ENCODE measurements around the gene GID8. TPM values are rescaled to one million over a fixed set of nuclear protein-coding genes. Genes with fewer than 3 reads are reported as not detected.
A peak's percentile ranks its signal among the peaks of the same experiment; 100 is the strongest.

The GID8 gene
- total RNA-seq, 2 experiments from 2014 or later = 30.7 to 39.9 TPM

- ChIA-PET POLR2A (interaction anchor here (2.9 kb wide), 1 partner anchor 9 kb away, joined by 18 read pairs; the partner anchor contains the start of gene GID8), CTCF (interaction anchor here (0.6 to 3.9 kb wide), 3 partner anchors 7 to 28 kb away, joined by 4 to 15 read pairs (median 5); no protein-coding TSS in a partner anchor)
- peak overlapping the region; percentile 52 for H3K27ac Mint-ChIP-seq
- peaks cover 60% of the 10 kb centered on the region for H3K4me1 Mint-ChIP-seq
- ATAC-seq = peak; percentile 56
- intact Hi-C loops (cut with DNase I, micrococcal nuclease) = loop anchor here (2.0 to 10.0 kb wide), 7 partner anchors 70 to 787 kb away; partner anchors contain the start of genes ARFGAP1 (in 1 of the 2), GMEB2 (in 1 of the 2), PSMA7 (in 1 of the 2) and RPS21 (in 1 of the 2)
- H3K36me3 Mint-ChIP-seq (ENCODE audit: low read depth) = peaks cover 11% of the 10 kb centered on the region
- H3K4me3 Mint-ChIP-seq = peak overlapping the region; percentile 84
- no peaks in the 10 kb centered on the region for H3K9me3 Mint-ChIP-seq (ENCODE audit: low read depth)
- DNase-seq = peak; percentile 80
- no peaks in the 10 kb centered on the region for H3K27me3 Mint-ChIP-seq
Measured at GRCh38 chr20:62929051-62929538, 8.9 kb upstream of the GID8 start.

GRCh38 chr20:62931464-62931863 is 6.5 kb upstream of the GID8 start:
- H3K27me3 Mint-ChIP-seq = no peaks in the 10 kb centered on the region
- CTCF ChIA-PET = no interaction called here
- peaks cover 52% of the 10 kb centered on the region for H3K4me1 Mint-ChIP-seq
- no peak overlapping the region for H3K4me3 Mint-ChIP-seq
- ATAC-seq (no peak), DNase-seq (no peak)
- peaks cover 3% of the 10 kb centered on the region for H3K36me3 Mint-ChIP-seq (ENCODE audit: low read depth)
- POLR2A ChIA-PET = interaction anchor here (0.5 kb wide), 1 partner anchor 765 kb away, joined by 3 read pairs; the partner anchor contains the start of gene TNFRSF6B
- intact Hi-C loops (cut with DNase I, micrococcal nuclease) = no loop called here
- no peaks in the 10 kb centered on the region for H3K9me3 Mint-ChIP-seq (ENCODE audit: low read depth)
- H3K27ac Mint-ChIP-seq = no peak overlapping the region

GRCh38 chr20:62933966-62934365 is 4.0 kb upstream of the GID8 start:
- POLR2A ChIA-PET = interaction anchor here (1.4 to 2.1 kb wide), 3 partner anchors 9 to 27 kb away, joined by 3 to 7 read pairs (median 4); no protein-coding TSS in a partner anchor
- intact Hi-C loops (cut with DNase I, micrococcal nuclease) = no loop called here
- Mint-ChIP-seq H3K27ac (no peak overlapping the region), H3K36me3 (ENCODE audit: low read depth) (peaks cover 11% of the 10 kb centered on the region), H3K27me3 (no peaks in the 10 kb centered on the region), H3K9me3 (ENCODE audit: low read depth) (no peaks in the 10 kb centered on the region), H3K4me1 (peaks cover 41% of the 10 kb centered on the region), H3K4me3 (no peak overlapping the region)
- CTCF ChIA-PET = interaction anchor here (0.7 to 4.4 kb wide), 5 partner anchors 13 to 170 kb away, joined by 4 to 17 read pairs (median 5); no protein-coding TSS in a partner anchor
- ATAC-seq (no peak), DNase-seq (no peak)

GRCh38 chr20:62935204-62935967 is 2.6 kb upstream of the GID8 start:
- Mint-ChIP-seq H3K36me3 (ENCODE audit: low read depth) (peaks cover 17% of the 10 kb centered on the region), H3K27ac (no peak overlapping the region), H3K27me3 (no peaks in the 10 kb centered on the region), H3K9me3 (ENCODE audit: low read depth) (no peaks in the 10 kb centered on the region), H3K4me1 (peaks cover 42% of the 10 kb centered on the region), H3K4me3 (no peak overlapping the region)
- no peak for ATAC-seq
- ChIA-PET CTCF (interaction anchor here (0.7 to 4.4 kb wide), 8 partner anchors 8 to 150 kb away, joined by 3 to 17 read pairs (median 7); partner anchors contain the start of gene DIDO1), POLR2A (interaction anchor here (1.0 to 2.1 kb wide), 4 partner anchors 10 to 28 kb away, joined by 3 to 7 read pairs (median 4); no protein-coding TSS in a partner anchor)
- DNase-seq = no peak
- intact Hi-C loops (cut with DNase I, micrococcal nuclease) = loop anchor here in 1 of 2 experiments (5.0 kb wide), 2 partner anchors 698 to 813 kb away; partner anchors contain the start of genes LSM14B and OSBPL2

GRCh38 chr20:62935968-62936585 is 1.9 kb upstream of the GID8 start:
- ChIA-PET POLR2A (interaction anchor here (2.1 to 2.8 kb wide), 2 partner anchors 8 to 18 kb away, joined by 7 to 18 read pairs; partner anchors contain the start of gene DIDO1), CTCF (interaction anchor here (0.6 to 4.4 kb wide), 8 partner anchors 9 to 72 kb away, joined by 4 to 17 read pairs (median 7); partner anchors contain the start of gene DIDO1)
- intact Hi-C loops (cut with DNase I, micrococcal nuclease) = loop anchor here (2.0 to 5.0 kb wide), 3 partner anchors 15 to 814 kb away; partner anchors contain the start of genes LSM14B (in 1 of the 2) and OSBPL2 (in 1 of the 2)
- no peaks in the 10 kb centered on the region for H3K27me3 Mint-ChIP-seq
- H3K27ac Mint-ChIP-seq = no peak overlapping the region
- no peak overlapping the region for H3K4me3 Mint-ChIP-seq
- peaks cover 41% of the 10 kb centered on the region for H3K4me1 Mint-ChIP-seq
- H3K9me3 Mint-ChIP-seq (ENCODE audit: low read depth) = no peaks in the 10 kb centered on the region
- H3K36me3 Mint-ChIP-seq (ENCODE audit: low read depth) = peaks cover 17% of the 10 kb centered on the region
- DNase-seq (no peak), ATAC-seq (no peak)

GRCh38 chr20:62937268-62938104 is 461 bp upstream of the GID8 start:
- intact Hi-C loops (cut with DNase I, micrococcal nuclease) = loop anchor here (1.0 to 5.0 kb wide), 13 partner anchors 9 to 815 kb away; partner anchors contain the start of genes ADRM1 (in 1 of the 2), DIDO1 (in 1 of the 2), LSM14B (in 1 of the 2) and OSBPL2 (in 1 of the 2)
- DNase-seq (peak; percentile 99), ATAC-seq (peak; percentile 90)
- H3K9me3 Mint-ChIP-seq (ENCODE audit: low read depth) = no peaks in the 10 kb centered on the region
- ChIA-PET POLR2A (interaction anchor here (0.5 to 2.8 kb wide), 5 partner anchors 10 to 152 kb away, joined by 3 to 18 read pairs (median 3); partner anchors contain the start of genes DIDO1 and TCFL5), CTCF (interaction anchor here (0.6 to 4.4 kb wide), 10 partner anchors 10 to 78 kb away, joined by 3 to 17 read pairs (median 4); partner anchors contain the start of gene DIDO1)
- H3K4me1 Mint-ChIP-seq = peaks cover 44% of the 10 kb centered on the region
- no peak overlapping the region for H3K4me3 Mint-ChIP-seq
- peaks cover 27% of the 10 kb centered on the region for H3K36me3 Mint-ChIP-seq (ENCODE audit: low read depth)
- H3K27ac Mint-ChIP-seq = peak overlapping the region; percentile 96
- no peaks in the 10 kb centered on the region for H3K27me3 Mint-ChIP-seq

- H3K9me3 Mint-ChIP-seq (ENCODE audit: low read depth) = no peaks in the 10 kb centered on the region
- no peak overlapping the region for H3K27ac Mint-ChIP-seq
- H3K4me3 Mint-ChIP-seq = no peak overlapping the region
Measured at GRCh38 chr20:62940875-62941274, 2.9 kb downstream of the GID8 start.

GRCh38 chr20:62941792-62942191 is 3.8 kb downstream of the GID8 start:
- peaks cover 54% of the 10 kb centered on the region for H3K36me3 Mint-ChIP-seq (ENCODE audit: low read depth)
- ChIA-PET CTCF (interaction anchor here (1.0 to 1.3 kb wide), 2 partner anchors 49 to 67 kb away, joined by 3 to 4 read pairs; no protein-coding TSS in a partner anchor), POLR2A (no interaction called here)
- ATAC-seq = no peak
- DNase-seq = no peak
- H3K4me3 Mint-ChIP-seq = no peak overlapping the region
- H3K27ac Mint-ChIP-seq = no peak overlapping the region
- H3K4me1 Mint-ChIP-seq = peaks cover 35% of the 10 kb centered on the region
- H3K9me3 Mint-ChIP-seq (ENCODE audit: low read depth) = no peaks in the 10 kb centered on the region
- no peaks in the 10 kb centered on the region for H3K27me3 Mint-ChIP-seq
- intact Hi-C loops (cut with DNase I, micrococcal nuclease) = no loop called here

More at GRCh38 chr20:62940875-62941274, 2.9 kb downstream of the GID8 start:
- ATAC-seq (no peak), DNase-seq (no peak)
- intact Hi-C loops (cut with DNase I, micrococcal nuclease) = no loop called here
- H3K4me1 Mint-ChIP-seq = peaks cover 36% of the 10 kb centered on the region
- ChIA-PET CTCF (interaction anchor here (0.6 to 1.0 kb wide), 3 partner anchors 50 to 96 kb away, joined by 3 to 4 read pairs (median 4); no protein-coding TSS in a partner anchor), POLR2A (no interaction called here)
- no peaks in the 10 kb centered on the region for H3K27me3 Mint-ChIP-seq
- peaks cover 51% of the 10 kb centered on the region for H3K36me3 Mint-ChIP-seq (ENCODE audit: low read depth)

- Mint-ChIP-seq H3K27me3 (no peaks in the 10 kb centered on the region), H3K4me1 (peaks cover 32% of the 10 kb centered on the region), H3K36me3 (ENCODE audit: low read depth) (peaks cover 56% of the 10 kb centered on the region), H3K4me3 (no peak overlapping the region), H3K27ac (no peak overlapping the region), H3K9me3 (ENCODE audit: low read depth) (no peaks in the 10 kb centered on the region)
- DNase-seq (no peak), ATAC-seq (no peak)
- intact Hi-C loops (cut with DNase I, micrococcal nuclease) = no loop called here
- ChIA-PET CTCF (interaction anchor here (1.3 kb wide), 1 partner anchor 66 kb away, joined by 4 read pairs; no protein-coding TSS in a partner anchor), POLR2A (no interaction called here)
Measured at GRCh38 chr20:62942456-62942855, 4.5 kb downstream of the GID8 start.

GRCh38 chr20:62943396-62943795 is 5.4 kb downstream of the GID8 start:
- Mint-ChIP-seq H3K4me1 (peaks cover 31% of the 10 kb centered on the region), H3K9me3 (ENCODE audit: low read depth) (no peaks in the 10 kb centered on the region), H3K27ac (no peak overlapping the region), H3K4me3 (no peak overlapping the region), H3K36me3 (ENCODE audit: low read depth) (peaks cover 61% of the 10 kb centered on the region), H3K27me3 (no peaks in the 10 kb centered on the region)
- intact Hi-C loops (cut with DNase I, micrococcal nuclease) = no loop called here
- no peak for ATAC-seq
- ChIA-PET CTCF (interaction anchor here (0.9 to 1.4 kb wide), 2 partner anchors 12 to 31 kb away, joined by 3 to 4 read pairs; no protein-coding TSS in a partner anchor), POLR2A (no interaction called here)
- no peak for DNase-seq

Data from activated CD4-positive, alpha-beta T cell treated with anti-CD3 and anti-CD28 coated beads for 36 hours (primary cell).